Psoas muscle (tissue), 8 donors: Measurements from ENCODE around the gene GRIN2A. TPM values are rescaled to one million over a fixed set of nuclear protein-coding genes. Genes with fewer than 3 reads are reported as not detected.

Experiments
- ATAC-seq, 4 donors: fragments of 200-7000 bp; cut with Tn5 transposase; one replicate each; pipeline ENCODE4 v1.9.1; 2020; ENCODE audit warnings: moderate library complexity in 3 of 4, mild to moderate bottlenecking in 2 of 4
- DNase-seq, 2 donors: peaks; one replicate each; pipeline ENCODE4 v3.0.0-alpha.2; 2020
- H3K27ac ChIP-seq: fragments of 200-600 bp; one replicate; pipeline ENCODE4 v1.8.0; 2022
- H3K27me3 ChIP-seq, 3 donors: fragments of 200-600 bp in 1 of 3; one replicate each; pipeline versions ENCODE4 v1.6.1 to v1.8.0; 2013 to 2022; ENCODE audit warnings: low read length in 2 of 3, mild to moderate bottlenecking in 2 of 3, moderate library complexity in 1 of 3; ENCODE audit not compliant: insufficient read depth in 3 of 3
- H3K36me3 ChIP-seq, 2 donors: fragments of 200-600 bp in 1 of 2; one replicate each; pipeline versions ENCODE4 v1.6.1 to v1.8.0; 2013 to 2022; ENCODE audit warnings: low read depth in 1 of 2, mild to moderate bottlenecking in 1 of 2, moderate library complexity in 1 of 2; ENCODE audit not compliant: insufficient read depth in 1 of 2
- H3K4me1 ChIP-seq: fragments of 200-600 bp; one replicate; pipeline ENCODE4 v1.8.0; 2022
- H3K4me3 ChIP-seq: fragments of 200-600 bp; one replicate; pipeline ENCODE4 v1.8.0; 2022; ENCODE audit warnings: mild to moderate bottlenecking
- H3K9me3 ChIP-seq: fragments of 200-600 bp; one replicate; pipeline ENCODE4 v1.8.0; 2022
- CTCF ChIP-seq: fragments of 200-600 bp; IDR thresholded peaks from one replicate; pipeline ENCODE4 v1.8.0; 2022; ENCODE audit warnings: antibody characterized with exemption
- WGBS, 3 donors: extraction: QIAGEN DNeasy Blood & Tissue Kit; methylation state at CpG; one replicate each; pipeline versions ENCODE4 v1.1.6 to v1.1.7; 2013; 5-methylcytosine and 5-hydroxymethylcytosine counted together
- intact Hi-C, 2 donors: fragments of 100-400 bp; cut with DNase I; formaldehyde crosslinking; loops; one replicate each; pipeline versions ENCODE4 v1.11.0 to v1.14.2; 2022
- polyA plus RNA-seq, 3 donors: library from polyadenylated mRNA; stranded (reverse); fragments of 200-250 nt; gene quantifications; one replicate each; pipeline ENCODE4 v1.2.3, GENCODE V29; 2013
- total RNA-seq, 4 donors: library from RNA; stranded (reverse); fragmentation: NEBNext Ultra II Directional in 2 of 4; extraction: Animal tissue kit (Norgen Biotek cat#: 25700) in 2 of 4; gene quantifications; one replicate each; pipeline versions ENCODE4 v1.2.1 to v1.2.4, GENCODE V29; 2021 to 2023
- donor health status: healthy with polysubstance abuse.
- donor health status: DM: no; HTN: no; CAD: no; lungs with moderate emphysema.
- donor health status: Bipolar disorder and iron deficiency.
- donor health status: healthy.
- donor health status: DM: yes; HTN: yes; CAD: no.
- donor health status: DM: no; HTN: no; CAD: no.
- donor health status: DM: no; HTN: no; CAD: no.
- donor health status: DM: yes; HTN: yes; CAD: no.

GRIN2A gene
- total and polyA plus RNA-seq, 7 donors: 0.01 to 0.62 (median 0.17) TPM; not detected in 2

- H3K36me3 ChIP-seq: no peaks in the 10 kb centered on the region
- H3K4me3 ChIP-seq: no peak overlapping the region
- no peaks in the 10 kb centered on the region for H3K27me3 ChIP-seq
- intact Hi-C loops: no loop called here
- DNase-seq (no peak), ATAC-seq (no peak)
- no peaks in the 10 kb centered on the region for H3K9me3 ChIP-seq
- no peak overlapping the region for H3K27ac ChIP-seq
- WGBS, 3 donors: 80 to 85% (median 81%) methylated on average over 6 of the region's 6 CpGs
- no peak for TF ChIP-seq CTCF
- H3K4me1 ChIP-seq: no peaks in the 10 kb centered on the region
These were observed 104.4 kb downstream of the GRIN2A start for GRCh38 chr16:10077861-10078260.

GRCh38 chr16:10076037-10076436, 106.2 kb downstream of the GRIN2A start:
- no peaks in the 10 kb centered on the region for H3K4me1 ChIP-seq
- no peak for TF ChIP-seq CTCF
- ATAC-seq: no peak
- intact Hi-C loops: no loop called here
- H3K27ac ChIP-seq: no peak overlapping the region
- WGBS, 3 donors: 80 to 83% (median 81%) methylated on average over 5 of the region's 5 CpGs
- no peaks in the 10 kb centered on the region for H3K36me3 ChIP-seq
- H3K27me3 ChIP-seq: peaks cover 0 to 2% (median 0%) of the 10 kb centered on the region in 3 donors
- no peak for DNase-seq
- no peaks in the 10 kb centered on the region for H3K9me3 ChIP-seq
- no peak overlapping the region for H3K4me3 ChIP-seq

GRCh38 chr16:10070591-10070990, 111.6 kb downstream of the GRIN2A start:
- Histone ChIP-seq H3K36me3 (no peaks in the 10 kb centered on the region), H3K4me3 (no peak overlapping the region), H3K27ac (no peak overlapping the region), H3K27me3 (peaks cover 0 to 4% (median 0%) of the 10 kb centered on the region in 3 donors), H3K4me1 (no peaks in the 10 kb centered on the region), H3K9me3 (no peaks in the 10 kb centered on the region)
- intact Hi-C loops: no loop called here
- TF ChIP-seq CTCF: no peak
- no peak for DNase-seq
- 79 to 93% (median 86%) methylated on average over 4 of the region's 4 CpGs for WGBS, 3 donors
- no peak for ATAC-seq

- Histone ChIP-seq H3K27me3 (peaks cover 0 to 4% (median 0%) of the 10 kb centered on the region in 3 donors), H3K4me1 (no peaks in the 10 kb centered on the region), H3K36me3 (no peaks in the 10 kb centered on the region), H3K4me3 (no peak overlapping the region), H3K27ac (no peak overlapping the region), H3K9me3 (no peaks in the 10 kb centered on the region)
- TF ChIP-seq CTCF: no peak
- ATAC-seq (no peak), DNase-seq (no peak)
- intact Hi-C loops: no loop called here
- WGBS, 3 donors: 45 to 54% (median 53%) methylated on average over 3 of the region's 3 CpGs
These were observed 112.9 kb downstream of the GRIN2A start for GRCh38 chr16:10069374-10069773.

GRCh38 chr16:10067835-10068234, 114.4 kb downstream of the GRIN2A start:
- intact Hi-C loops: no loop called here
- Histone ChIP-seq H3K36me3 (no peaks in the 10 kb centered on the region), H3K9me3 (no peaks in the 10 kb centered on the region), H3K4me3 (no peak overlapping the region), H3K27ac (no peak overlapping the region), H3K4me1 (no peaks in the 10 kb centered on the region), H3K27me3 (peaks cover 0 to 4% (median 0%) of the 10 kb centered on the region in 3 donors)
- DNase-seq (no peak), ATAC-seq (no peak)
- TF ChIP-seq CTCF: no peak
- WGBS, 3 donors: 38 to 53% (median 43%) methylated on average over 2 of the region's 2 CpGs
